ENCODE data around the gene CLC. TPM values are rescaled to one million over a fixed set of nuclear protein-coding genes. Genes with fewer than 3 reads are reported as not detected.
A peak's percentile ranks its signal among the peaks of the same experiment; 100 is the strongest.

Gene CLC
- total RNA-seq, 5 donors from 2014 or later (not counting 1 experiment from before 2014, with no cell fraction given) = 0.72 to 2.8 (median 1.4) TPM; not detected in 1

DNA sequence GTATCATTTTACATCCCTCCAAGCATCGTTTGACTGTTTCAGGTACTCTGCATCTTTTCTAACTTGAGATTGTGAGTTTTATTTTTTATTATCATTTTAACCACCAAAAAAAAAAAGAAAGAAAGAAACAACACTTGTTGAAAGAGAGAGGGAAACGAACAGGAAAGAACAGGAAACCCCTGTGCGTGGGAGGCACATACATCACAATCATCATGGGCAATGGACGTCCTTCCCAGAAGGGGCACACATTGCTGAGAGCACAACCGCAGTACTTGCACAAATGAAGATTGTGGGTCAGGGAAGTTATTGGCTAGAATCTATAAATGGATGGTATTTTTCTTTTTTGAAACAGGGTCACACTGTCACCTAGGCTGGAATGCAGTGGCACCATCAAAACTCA, 1.7 kb downstream of the CLC start:
- Histone ChIP-seq H3K4me3 (ENCODE audit: control insufficient read depth in 1 of 2, extremely low read depth in 1 of 2, low read length in 1 of 2) (no peak overlapping the region), H3K27ac (ENCODE audit: low read length) (no peak overlapping the region)

DNA sequence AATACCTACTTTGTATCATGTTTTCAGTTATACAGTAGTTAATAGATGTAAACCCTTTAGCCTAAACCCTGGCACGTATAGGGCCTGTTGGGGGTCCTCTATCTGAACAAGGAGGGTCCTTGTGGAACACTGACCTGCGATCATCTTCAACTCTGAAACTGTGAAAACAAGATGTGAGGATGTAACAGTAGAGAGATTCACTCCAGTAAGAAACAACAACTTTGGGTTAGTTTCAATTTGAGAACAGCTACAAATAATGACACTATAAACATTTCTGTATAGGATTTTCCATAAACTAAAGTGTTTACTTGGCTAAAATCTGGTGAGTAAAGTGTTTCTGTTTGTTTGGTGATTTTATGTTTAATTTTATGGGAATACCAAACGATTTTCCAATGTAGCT, 2.1 kb downstream of the CLC start:
- no peaks in the 10 kb centered on the region for H3K36me3 Mint-ChIP-seq
- H3K27ac Mint-ChIP-seq = peak overlapping the region in 1 of 2 donors; percentile 21
- Histone ChIP-seq H3K27me3 (replicated peaks in 1 of 2; ENCODE audit: control insufficient read depth in 2 of 2, extremely low read depth in 1 of 2, insufficient read depth in 2 of 2, low read length in 1 of 2) (peaks cover 0 to 10% of the 10 kb centered on the region in 2 experiments), H3K9me3 (no peaks in the 10 kb centered on the region), H3K4me1 (ENCODE audit: control insufficient read depth in 1 of 2, extremely low read depth in 1 of 2, insufficient read depth in 2 of 2, low read length in 2 of 2) (no peaks in the 10 kb centered on the region), H3K4me3 (ENCODE audit: control insufficient read depth in 1 of 2, extremely low read depth in 1 of 2, low read length in 1 of 2) (no peak overlapping the region), H3K27ac (ENCODE audit: low read length) (no peak overlapping the region), H3K36me3 (ENCODE audit: control insufficient read depth in 2 of 2, extremely low read depth in 1 of 2, insufficient read depth in 1 of 2, low read length in 1 of 2) (no peaks in the 10 kb centered on the region)
- POLR2A ChIA-PET = no interaction called here
- no peaks in the 10 kb centered on the region for H3K9me3 Mint-ChIP-seq
- WGBS (ENCODE audit: insufficient coverage) = no CpG with 5 or more reads among the region's 3 CpGs
- peaks cover 24 to 39% (median 24%) of the 10 kb centered on the region in 3 donors for H3K4me1 Mint-ChIP-seq
- CTCF ChIA-PET = interaction anchor here (0.7 kb wide), 2 partner anchors 15 to 243 kb away, joined by 4 to 7 read pairs; no protein-coding TSS in a partner anchor
- no peak for DNase-seq
- no peak for ATAC-seq (replicated peaks in 1 of 4)
- H3K27me3 Mint-ChIP-seq = peaks cover 5 to 9% of the 10 kb centered on the region in 2 donors
- H3K4me3 Mint-ChIP-seq = no peak overlapping the region

More for the DNA sequence above, 1.7 kb downstream of the CLC start:
- Mint-ChIP-seq H3K4me3 (no peak overlapping the region), H3K4me1 (peaks cover 24 to 39% (median 24%) of the 10 kb centered on the region in 3 donors), H3K27me3 (peaks cover 5 to 7% of the 10 kb centered on the region in 2 donors), H3K9me3 (no peaks in the 10 kb centered on the region), H3K36me3 (no peaks in the 10 kb centered on the region), H3K27ac (peak overlapping the region in 1 of 2 donors; percentile 64)
- ATAC-seq (replicated peaks in 1 of 4) (no peak), DNase-seq (no peak)
- Histone ChIP-seq H3K27me3 (replicated peaks in 1 of 2; ENCODE audit: control insufficient read depth in 2 of 2, extremely low read depth in 1 of 2, insufficient read depth in 2 of 2, low read length in 1 of 2) (peaks cover 0 to 10% of the 10 kb centered on the region in 2 experiments), H3K36me3 (ENCODE audit: control insufficient read depth in 2 of 2, extremely low read depth in 1 of 2, insufficient read depth in 1 of 2, low read length in 1 of 2) (no peaks in the 10 kb centered on the region), H3K4me1 (ENCODE audit: control insufficient read depth in 1 of 2, extremely low read depth in 1 of 2, insufficient read depth in 2 of 2, low read length in 2 of 2) (no peaks in the 10 kb centered on the region), H3K9me3 (no peaks in the 10 kb centered on the region)
- CTCF ChIA-PET = interaction anchor here (0.7 kb wide), 2 partner anchors 16 to 243 kb away, joined by 4 to 7 read pairs; no protein-coding TSS in a partner anchor
- WGBS (ENCODE audit: insufficient coverage) = 86% methylated on average over 1 of the region's 5 CpGs
- POLR2A ChIA-PET = no interaction called here

DNA sequence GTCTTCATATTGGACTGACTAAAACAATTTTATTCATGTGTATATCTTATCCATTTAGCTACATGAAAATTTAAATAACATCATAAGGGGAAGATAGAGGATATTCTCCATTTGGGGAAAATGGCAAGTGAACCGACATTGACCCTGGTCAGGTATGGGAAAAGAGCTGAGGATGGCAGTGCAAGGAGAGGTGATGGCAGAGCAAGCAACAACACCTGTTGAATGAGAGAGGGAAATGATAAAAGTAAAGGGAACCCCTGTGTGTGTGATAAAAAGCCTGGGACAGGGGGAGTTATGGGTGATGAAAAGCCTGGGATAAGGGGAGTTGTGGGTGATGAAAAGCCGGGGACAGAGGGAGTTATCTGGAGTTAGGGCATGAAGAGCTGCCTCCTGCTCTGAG, 4.0 kb downstream of the CLC start:
- H3K27ac Mint-ChIP-seq = no peak overlapping the region
- H3K27me3 Mint-ChIP-seq = peaks cover 8 to 9% of the 10 kb centered on the region in 2 donors
- H3K4me1 Mint-ChIP-seq = peaks cover 17 to 29% (median 18%) of the 10 kb centered on the region in 3 donors
- ChIA-PET POLR2A (no interaction called here), CTCF (interaction anchor here in 1 of 2 donors (0.5 kb wide), 1 partner anchor 112 kb away, joined by 4 read pairs; no protein-coding TSS in a partner anchor)
- H3K4me3 Mint-ChIP-seq = no peak overlapping the region
- H3K36me3 Mint-ChIP-seq = no peaks in the 10 kb centered on the region
- DNase-seq = no peak
- 72% methylated on average over 2 of the region's 2 CpGs for WGBS (ENCODE audit: insufficient coverage)
- Histone ChIP-seq H3K27me3 (replicated peaks in 1 of 2; ENCODE audit: control insufficient read depth in 2 of 2, extremely low read depth in 1 of 2, insufficient read depth in 2 of 2, low read length in 1 of 2) (peaks cover 0 to 7% of the 10 kb centered on the region in 2 experiments), H3K27ac (ENCODE audit: low read length) (no peak overlapping the region), H3K9me3 (no peaks in the 10 kb centered on the region), H3K4me3 (ENCODE audit: control insufficient read depth in 1 of 2, extremely low read depth in 1 of 2, low read length in 1 of 2) (no peak overlapping the region), H3K36me3 (ENCODE audit: control insufficient read depth in 2 of 2, extremely low read depth in 1 of 2, insufficient read depth in 1 of 2, low read length in 1 of 2) (no peaks in the 10 kb centered on the region), H3K4me1 (ENCODE audit: control insufficient read depth in 1 of 2, extremely low read depth in 1 of 2, insufficient read depth in 2 of 2, low read length in 2 of 2) (no peaks in the 10 kb centered on the region)
- H3K9me3 Mint-ChIP-seq = no peaks in the 10 kb centered on the region
- no peak for ATAC-seq (replicated peaks in 1 of 4)

DNA sequence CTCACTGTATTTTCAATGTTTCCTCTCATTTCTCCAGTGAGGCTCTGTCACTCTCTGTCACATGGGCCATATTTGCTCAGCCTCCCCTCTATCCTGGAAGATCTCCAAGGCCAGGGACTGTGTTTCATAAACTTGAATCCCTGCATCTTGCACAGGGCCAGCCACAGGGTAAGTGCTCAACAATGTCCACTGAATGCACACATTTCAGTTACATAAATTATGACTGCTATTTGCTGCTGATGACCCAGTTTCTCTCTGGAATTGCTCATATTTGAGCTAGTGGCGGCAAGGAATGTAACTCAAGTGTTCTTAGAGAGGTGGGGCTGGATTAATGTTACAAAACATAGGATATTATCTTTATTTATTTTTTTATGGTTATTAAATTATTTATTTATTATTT, 6.1 kb downstream of the CLC start:
- CTCF ChIA-PET = no interaction called here
- peaks cover 3% of the 10 kb centered on the region in 2 experiments for H3K27me3 ChIP-seq (replicated peaks in 1 of 2; ENCODE audit: control insufficient read depth in 2 of 2, extremely low read depth in 1 of 2, insufficient read depth in 2 of 2, low read length in 1 of 2)
- H3K27ac ChIP-seq (ENCODE audit: low read length) = no peak overlapping the region
- no peaks in the 10 kb centered on the region for H3K4me1 ChIP-seq (ENCODE audit: control insufficient read depth in 1 of 2, extremely low read depth in 1 of 2, insufficient read depth in 2 of 2, low read length in 2 of 2)
- POLR2A ChIA-PET = no interaction called here
- no CpG with 5 or more reads among the region's 1 CpG for WGBS (ENCODE audit: insufficient coverage)
- Mint-ChIP-seq H3K9me3 (no peaks in the 10 kb centered on the region), H3K36me3 (no peaks in the 10 kb centered on the region), H3K27ac (no peak overlapping the region), H3K27me3 (peaks cover 11 to 16% of the 10 kb centered on the region in 2 donors), H3K4me1 (peaks cover 7 to 9% (median 7%) of the 10 kb centered on the region in 3 donors), H3K4me3 (no peak overlapping the region)
- no peak for DNase-seq
- ATAC-seq (replicated peaks in 1 of 4) = no peak
- no peak overlapping the region for H3K4me3 ChIP-seq (ENCODE audit: control insufficient read depth in 1 of 2, extremely low read depth in 1 of 2, low read length in 1 of 2)
- H3K36me3 ChIP-seq (ENCODE audit: control insufficient read depth in 2 of 2, extremely low read depth in 1 of 2, insufficient read depth in 1 of 2, low read length in 1 of 2) = no peaks in the 10 kb centered on the region
- H3K9me3 ChIP-seq = no peaks in the 10 kb centered on the region

DNA sequence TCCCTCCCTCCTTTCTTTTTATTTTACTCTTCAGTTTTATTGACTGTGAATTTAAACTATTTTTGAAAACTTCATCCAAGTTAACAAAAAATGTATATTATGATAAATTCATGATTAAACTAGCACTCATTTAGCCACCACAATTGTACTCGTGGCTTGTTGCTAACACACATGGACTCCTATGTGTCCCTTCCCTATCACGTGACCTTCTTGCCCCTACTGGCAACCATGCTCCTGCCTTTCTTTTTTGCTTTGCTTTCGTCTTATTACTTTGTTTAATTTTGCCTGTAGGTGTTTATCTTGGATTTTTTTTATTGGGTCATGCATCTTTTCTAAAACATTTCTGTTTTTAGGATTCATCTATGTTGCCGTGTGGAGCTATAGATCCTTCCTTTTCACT, 8.2 kb downstream of the CLC start:
- Mint-ChIP-seq H3K27ac (no peak overlapping the region), H3K36me3 (no peaks in the 10 kb centered on the region), H3K4me3 (no peak overlapping the region), H3K4me1 (no peaks in the 10 kb centered on the region), H3K9me3 (no peaks in the 10 kb centered on the region), H3K27me3 (peaks cover 11 to 25% of the 10 kb centered on the region in 2 donors)
- Histone ChIP-seq H3K4me3 (ENCODE audit: control insufficient read depth in 1 of 2, extremely low read depth in 1 of 2, low read length in 1 of 2) (no peak overlapping the region), H3K36me3 (ENCODE audit: control insufficient read depth in 2 of 2, extremely low read depth in 1 of 2, insufficient read depth in 1 of 2, low read length in 1 of 2) (no peaks in the 10 kb centered on the region), H3K9me3 (no peaks in the 10 kb centered on the region), H3K4me1 (ENCODE audit: control insufficient read depth in 1 of 2, extremely low read depth in 1 of 2, insufficient read depth in 2 of 2, low read length in 2 of 2) (no peaks in the 10 kb centered on the region), H3K27ac (ENCODE audit: low read length) (no peak overlapping the region), H3K27me3 (replicated peaks in 1 of 2; ENCODE audit: control insufficient read depth in 2 of 2, extremely low read depth in 1 of 2, insufficient read depth in 2 of 2, low read length in 1 of 2) (peaks cover 3 to 5% of the 10 kb centered on the region in 2 experiments)
- ATAC-seq (replicated peaks in 1 of 4) = no peak
- ChIA-PET CTCF (no interaction called here), POLR2A (no interaction called here)
- WGBS (ENCODE audit: insufficient coverage) = no CpG with 5 or more reads among the region's 4 CpGs
- no peak for DNase-seq

DNA sequence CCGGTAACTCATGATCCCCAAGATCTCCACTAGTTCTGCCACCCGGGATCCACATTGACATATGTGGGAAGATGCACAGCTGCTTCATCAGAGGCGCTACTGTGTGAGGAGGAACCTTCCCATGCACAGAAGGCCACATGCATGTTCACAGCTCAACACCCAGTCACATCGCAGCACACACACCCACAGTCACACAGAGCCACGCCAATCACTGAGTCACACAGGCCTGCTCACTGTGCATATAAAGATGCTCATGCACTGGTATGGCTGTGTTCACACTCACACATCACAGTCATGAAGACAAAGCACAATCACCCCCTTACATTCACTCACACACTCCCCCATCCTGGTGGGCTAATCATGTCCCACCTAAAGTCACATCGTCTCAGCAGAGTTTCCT, 9.8 kb downstream of the CLC start:
- Mint-ChIP-seq H3K4me1 (no peaks in the 10 kb centered on the region), H3K36me3 (no peaks in the 10 kb centered on the region), H3K27me3 (peaks cover 18 to 28% of the 10 kb centered on the region in 2 donors), H3K4me3 (no peak overlapping the region), H3K27ac (no peak overlapping the region), H3K9me3 (no peaks in the 10 kb centered on the region)
- ChIA-PET POLR2A (no interaction called here), CTCF (no interaction called here)
- ATAC-seq (replicated peaks in 1 of 4) (no peak), DNase-seq (no peak)
- peaks cover 3 to 5% of the 10 kb centered on the region in 2 experiments for H3K27me3 ChIP-seq (replicated peaks in 1 of 2; ENCODE audit: control insufficient read depth in 2 of 2, extremely low read depth in 1 of 2, insufficient read depth in 2 of 2, low read length in 1 of 2)
- no peaks in the 10 kb centered on the region for H3K4me1 ChIP-seq (ENCODE audit: control insufficient read depth in 1 of 2, extremely low read depth in 1 of 2, insufficient read depth in 2 of 2, low read length in 2 of 2)
- WGBS (ENCODE audit: insufficient coverage) = 83% methylated on average over 6 of the region's 6 CpGs
- no peaks in the 10 kb centered on the region for H3K9me3 ChIP-seq
- H3K27ac ChIP-seq (ENCODE audit: low read length) = no peak overlapping the region
- no peak overlapping the region for H3K4me3 ChIP-seq (ENCODE audit: control insufficient read depth in 1 of 2, extremely low read depth in 1 of 2, low read length in 1 of 2)
- no peaks in the 10 kb centered on the region for H3K36me3 ChIP-seq (ENCODE audit: control insufficient read depth in 2 of 2, extremely low read depth in 1 of 2, insufficient read depth in 1 of 2, low read length in 1 of 2)

Measured in T-cell (primary cell).